SK-N-SH (cell line): ENCODE measurements around the gene CAGE1.

ENCODE experiments used
- CHD2 ChIP-seq: fragments of 150-350 bp; IDR thresholded peaks from 2 replicates; pipeline ENCODE4 v1.6.1; 2018; ENCODE audit warnings: low read length; ENCODE audit not compliant: partially characterized antibody
- ELF1 ChIP-seq: IDR thresholded peaks from 2 replicates; pipeline ENCODE4 v1.4.0; 2012
- EP300 ChIP-seq, 2 experiments: IDR thresholded peaks; 2 replicates each; pipeline versions ENCODE4 v1.4.0 to v1.6.1; 2012; ENCODE audit warnings: borderline replicate concordance in 1 of 2, low read depth in 1 of 2, low read length in 1 of 2
- FOXM1 ChIP-seq: IDR thresholded peaks from 2 replicates; pipeline ENCODE4 v1.4.0; 2012; ENCODE audit warnings: low read depth, mild to moderate bottlenecking
- JUND ChIP-seq: IDR thresholded peaks from 2 replicates; pipeline ENCODE4 v1.4.0; 2012
- MEF2A ChIP-seq: IDR thresholded peaks from 2 replicates; pipeline ENCODE4 v1.4.0; 2012; ENCODE audit warnings: low read depth, borderline replicate concordance
- POLR2AphosphoS5 ChIP-seq: IDR thresholded peaks from 2 replicates; pipeline ENCODE4 v1.6.1; 2012; ENCODE audit warnings: low read depth, low read length
- RXRA ChIP-seq: IDR thresholded peaks from 2 replicates; pipeline ENCODE4 v1.4.0; 2012; ENCODE audit warnings: low read depth, mild to moderate bottlenecking, borderline replicate concordance
- TAF1 ChIP-seq: IDR thresholded peaks from 2 replicates; pipeline ENCODE4 v1.6.1; 2012; ENCODE audit warnings: low read depth, mild to moderate bottlenecking, low read length, moderate library complexity, borderline replicate concordance
- TF ChIP-seq, protein P1 (sequence below): fragments of 200-600 bp; sonication (generic); IDR thresholded peaks from 2 replicates; pipeline ENCODE4 v1.6.1; 2017; ENCODE audit warnings: antibody characterized with exemption, mild to moderate bottlenecking, moderate library complexity
- TF ChIP-seq, protein P2 (sequence below): fragments of 150-350 bp; IDR thresholded peaks from 2 replicates; pipeline ENCODE4 v1.6.1; 2016; ENCODE audit warnings: mild to moderate bottlenecking, low read depth, low read length
- TF ChIP-seq, protein P3 (sequence below): fragments of 150-350 bp; IDR thresholded peaks from 2 replicates; pipeline ENCODE4 v1.6.1; 2017; ENCODE audit warnings: antibody characterized with exemption, low read length, low read depth, borderline replicate concordance

GRCh38 chr6:7335519-7335918 is 54.0 kb downstream of the CAGE1 start:
- TF ChIP-seq, protein P1, sequence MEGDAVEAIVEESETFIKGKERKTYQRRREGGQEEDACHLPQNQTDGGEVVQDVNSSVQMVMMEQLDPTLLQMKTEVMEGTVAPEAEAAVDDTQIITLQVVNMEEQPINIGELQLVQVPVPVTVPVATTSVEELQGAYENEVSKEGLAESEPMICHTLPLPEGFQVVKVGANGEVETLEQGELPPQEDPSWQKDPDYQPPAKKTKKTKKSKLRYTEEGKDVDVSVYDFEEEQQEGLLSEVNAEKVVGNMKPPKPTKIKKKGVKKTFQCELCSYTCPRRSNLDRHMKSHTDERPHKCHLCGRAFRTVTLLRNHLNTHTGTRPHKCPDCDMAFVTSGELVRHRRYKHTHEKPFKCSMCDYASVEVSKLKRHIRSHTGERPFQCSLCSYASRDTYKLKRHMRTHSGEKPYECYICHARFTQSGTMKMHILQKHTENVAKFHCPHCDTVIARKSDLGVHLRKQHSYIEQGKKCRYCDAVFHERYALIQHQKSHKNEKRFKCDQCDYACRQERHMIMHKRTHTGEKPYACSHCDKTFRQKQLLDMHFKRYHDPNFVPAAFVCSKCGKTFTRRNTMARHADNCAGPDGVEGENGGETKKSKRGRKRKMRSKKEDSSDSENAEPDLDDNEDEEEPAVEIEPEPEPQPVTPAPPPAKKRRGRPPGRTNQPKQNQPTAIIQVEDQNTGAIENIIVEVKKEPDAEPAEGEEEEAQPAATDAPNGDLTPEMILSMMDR, result no peak
- TF ChIP-seq, protein P2, sequence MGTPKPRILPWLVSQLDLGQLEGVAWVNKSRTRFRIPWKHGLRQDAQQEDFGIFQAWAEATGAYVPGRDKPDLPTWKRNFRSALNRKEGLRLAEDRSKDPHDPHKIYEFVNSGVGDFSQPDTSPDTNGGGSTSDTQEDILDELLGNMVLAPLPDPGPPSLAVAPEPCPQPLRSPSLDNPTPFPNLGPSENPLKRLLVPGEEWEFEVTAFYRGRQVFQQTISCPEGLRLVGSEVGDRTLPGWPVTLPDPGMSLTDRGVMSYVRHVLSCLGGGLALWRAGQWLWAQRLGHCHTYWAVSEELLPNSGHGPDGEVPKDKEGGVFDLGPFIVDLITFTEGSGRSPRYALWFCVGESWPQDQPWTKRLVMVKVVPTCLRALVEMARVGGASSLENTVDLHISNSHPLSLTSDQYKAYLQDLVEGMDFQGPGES, result no peak
- TF ChIP-seq EP300 (IDR thresholded peaks at IDR 0.05; ENCODE audit: borderline replicate concordance in 1 of 2, low read depth in 1 of 2, low read length in 1 of 2) (no peak), POLR2AphosphoS5 (no peak), JUND (no peak), CHD2 (no peak), ELF1 (no peak), FOXM1 (no peak), MEF2A (no peak), RXRA (no peak), TAF1 (no peak)
- TF ChIP-seq, protein P3, sequence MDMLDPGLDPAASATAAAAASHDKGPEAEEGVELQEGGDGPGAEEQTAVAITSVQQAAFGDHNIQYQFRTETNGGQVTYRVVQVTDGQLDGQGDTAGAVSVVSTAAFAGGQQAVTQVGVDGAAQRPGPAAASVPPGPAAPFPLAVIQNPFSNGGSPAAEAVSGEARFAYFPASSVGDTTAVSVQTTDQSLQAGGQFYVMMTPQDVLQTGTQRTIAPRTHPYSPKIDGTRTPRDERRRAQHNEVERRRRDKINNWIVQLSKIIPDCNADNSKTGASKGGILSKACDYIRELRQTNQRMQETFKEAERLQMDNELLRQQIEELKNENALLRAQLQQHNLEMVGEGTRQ, result no peak
